Measurements from ENCODE around the gene TCF7. TPM values are rescaled to one million over a fixed set of nuclear protein-coding genes. Genes with fewer than 3 reads are reported as not detected.

Gene TCF7
- total RNA-seq: 1.3 and 1.6 TPM in 2 replicates

DNA sequence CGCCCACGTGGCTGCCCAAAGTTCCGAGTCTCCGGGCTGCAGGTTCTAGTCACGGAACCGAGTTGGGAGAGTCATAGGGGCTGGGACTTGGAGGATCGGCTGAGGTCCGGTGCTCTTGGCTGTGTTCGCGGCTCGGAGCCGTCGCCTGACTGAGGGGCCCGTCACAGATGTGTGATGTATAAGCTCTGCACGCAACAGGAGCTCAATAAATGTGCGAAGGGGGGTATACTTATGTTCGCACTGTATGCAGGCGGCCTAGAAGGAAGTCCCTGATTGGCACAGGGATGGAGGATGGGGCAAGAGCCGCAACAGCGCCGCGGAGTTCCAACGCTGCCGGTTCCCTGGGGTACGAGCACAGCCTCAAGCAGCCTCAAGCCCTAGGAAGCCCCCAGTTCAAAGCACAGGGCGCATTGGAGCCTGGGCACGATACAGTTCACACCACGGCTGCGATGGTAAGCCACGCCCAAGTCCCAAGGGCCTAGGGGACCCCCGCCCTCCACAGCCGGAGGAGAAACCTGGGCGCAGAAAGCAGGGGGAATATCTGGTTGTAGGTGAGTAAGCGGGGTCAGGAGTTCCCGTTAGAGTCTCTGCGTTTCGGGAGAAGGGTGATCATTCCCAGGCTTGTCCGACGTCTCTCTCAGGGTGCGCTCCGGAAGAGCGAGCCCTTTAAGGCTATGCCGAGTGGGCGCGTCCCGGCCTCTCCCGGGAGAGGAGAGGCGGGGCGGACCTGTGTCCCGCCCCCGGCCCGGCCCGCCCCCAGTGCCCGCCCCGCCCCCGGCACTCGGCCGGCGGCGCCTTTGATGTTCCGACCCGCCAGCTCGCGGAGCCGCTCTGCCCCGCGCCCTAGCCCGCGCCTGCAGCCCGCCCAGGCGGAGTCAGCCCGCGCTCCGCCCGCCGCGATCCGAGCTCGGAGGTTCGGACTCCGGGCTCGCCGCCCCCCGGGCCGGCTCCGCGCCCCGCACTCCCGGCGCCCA, at the start of gene TCF7:
Gene TCF7, plus strand, starts transcription at position 780 of the 974 bp plus-strand sequence. CDS start 226 bp downstream, outside the sequence.
- DNase-seq (ENCODE audit: extremely low read depth, low read depth, low spot score): no peak

DNA sequence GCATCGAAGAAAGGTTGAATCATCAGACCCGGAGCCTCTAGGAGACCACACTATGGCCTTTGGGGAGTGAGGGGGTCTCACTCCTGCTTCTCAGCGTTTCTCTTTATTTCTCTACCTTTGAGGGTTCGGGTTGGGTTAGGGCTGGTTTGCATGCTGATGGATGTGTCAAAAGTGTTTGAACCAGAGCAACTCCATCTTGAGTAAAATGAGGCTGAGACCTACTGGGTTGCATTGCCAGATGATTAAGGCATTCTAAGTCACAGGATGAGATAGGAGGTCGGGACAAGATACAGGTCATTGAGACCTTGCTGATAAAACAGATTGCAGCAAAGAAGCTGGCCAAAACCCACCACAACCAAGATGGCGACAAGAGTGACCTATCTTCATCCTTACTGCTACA, 44.9 kb upstream of the TCF7 start:
- no peak for DNase-seq (ENCODE audit: extremely low read depth, low read depth, low spot score)

GRCh38 chr5:134070725-134071613, 43.5 kb upstream of the TCF7 start:
- DNase-seq (ENCODE audit: extremely low read depth, low read depth, low spot score): no peak

DNA sequence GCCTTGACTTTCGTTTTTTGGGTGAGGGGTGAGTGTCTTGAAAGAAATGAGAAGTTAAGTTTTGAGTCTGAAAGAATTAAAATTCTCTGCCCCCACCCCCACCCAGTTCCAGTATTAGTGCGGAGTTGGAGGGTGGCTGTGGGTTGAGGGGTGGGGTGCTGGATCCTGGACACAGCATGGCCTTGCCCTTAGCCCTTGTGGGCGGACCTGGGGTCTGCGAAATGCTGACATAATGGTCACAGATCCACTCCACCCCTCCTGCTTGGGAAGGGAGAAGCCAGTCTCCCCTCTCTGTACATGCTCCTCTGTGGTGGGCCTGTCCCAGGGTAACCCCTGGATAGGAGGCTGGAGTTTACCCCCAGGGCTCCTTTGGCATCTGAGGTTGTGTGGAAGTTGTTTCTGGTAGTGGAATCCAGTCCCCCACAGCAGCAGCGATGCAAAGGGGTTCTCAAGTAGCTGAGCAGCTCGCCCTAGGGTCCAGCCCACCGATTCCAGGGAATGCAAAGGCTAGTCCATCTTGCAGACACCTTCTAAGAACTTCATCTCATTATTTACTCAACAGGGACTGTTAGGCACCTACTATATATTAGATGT, 42.8 kb upstream of the TCF7 start:
- DNase-seq (ENCODE audit: extremely low read depth, low read depth, low spot score): no peak

GRCh38 chr5:134072471-134073210, 41.8 kb upstream of the TCF7 start:
- DNase-seq (ENCODE audit: extremely low read depth, low read depth, low spot score): no peak

GRCh38 chr5:134073404-134073803, 41.1 kb upstream of the TCF7 start:
- DNase-seq (ENCODE audit: extremely low read depth, low read depth, low spot score): no peak

DNA sequence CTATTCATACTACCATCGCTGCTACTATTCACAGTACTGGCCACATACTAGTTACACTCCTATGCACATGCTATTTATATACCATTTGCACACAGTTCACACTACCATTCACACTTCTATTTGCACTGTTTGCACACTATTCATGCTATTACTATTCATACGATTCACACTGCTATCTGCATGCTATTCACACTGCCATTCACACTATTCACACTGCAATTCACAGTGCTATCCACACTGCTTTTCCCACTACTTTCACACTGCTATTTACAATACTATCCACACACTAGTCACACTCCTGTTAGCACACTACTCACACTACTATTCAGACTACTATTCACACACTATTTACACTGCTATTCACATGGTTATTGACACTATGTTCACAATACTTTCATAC, 39.4 kb upstream of the TCF7 start:
- no peak for DNase-seq (ENCODE audit: extremely low read depth, low read depth, low spot score)

- no peak for DNase-seq (ENCODE audit: extremely low read depth, low read depth, low spot score)
These were observed 36.4 kb upstream of the TCF7 start for GRCh38 chr5:134077926-134078580.

DNA sequence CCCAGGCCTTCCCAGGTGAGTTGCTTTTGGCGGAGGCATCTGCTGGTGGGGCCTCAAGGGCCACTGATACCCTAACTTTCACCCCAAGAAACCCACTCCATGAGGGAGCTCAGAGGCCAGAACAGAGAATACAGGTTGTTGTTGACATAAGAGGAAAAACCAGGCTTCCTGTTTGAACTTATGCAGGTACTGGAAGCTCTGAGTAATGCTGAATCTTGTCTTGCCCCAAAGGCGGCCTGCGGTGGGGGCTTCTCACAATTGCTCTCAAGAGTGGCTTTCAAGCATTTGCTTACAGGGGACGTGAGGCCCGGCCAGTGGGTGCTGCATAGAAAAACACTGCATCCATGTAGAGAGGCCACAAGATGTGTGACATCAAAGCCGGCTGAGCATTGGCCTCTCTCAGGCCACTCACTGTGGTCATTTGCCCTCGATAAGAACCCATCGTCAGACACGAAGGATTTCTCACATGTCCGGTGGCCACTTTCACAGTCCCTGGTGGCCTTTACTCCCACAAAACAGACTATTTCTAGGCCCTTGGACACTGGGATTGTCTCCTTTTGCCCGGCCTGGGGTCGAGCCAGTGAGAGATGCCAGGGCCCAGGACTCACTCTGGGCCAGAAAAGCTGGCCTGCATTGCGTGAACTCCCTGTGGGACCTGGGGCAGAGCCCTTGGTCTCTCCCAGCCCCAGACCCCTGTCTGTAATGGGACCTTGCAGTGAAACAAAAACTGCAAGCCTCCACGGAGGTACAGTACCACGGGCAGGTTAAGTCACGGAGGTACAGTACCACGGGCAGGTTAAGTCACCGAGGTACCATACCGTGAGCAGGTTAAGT, 34.5 kb upstream of the TCF7 start:
- DNase-seq (ENCODE audit: extremely low read depth, low read depth, low spot score): no peak

DNA sequence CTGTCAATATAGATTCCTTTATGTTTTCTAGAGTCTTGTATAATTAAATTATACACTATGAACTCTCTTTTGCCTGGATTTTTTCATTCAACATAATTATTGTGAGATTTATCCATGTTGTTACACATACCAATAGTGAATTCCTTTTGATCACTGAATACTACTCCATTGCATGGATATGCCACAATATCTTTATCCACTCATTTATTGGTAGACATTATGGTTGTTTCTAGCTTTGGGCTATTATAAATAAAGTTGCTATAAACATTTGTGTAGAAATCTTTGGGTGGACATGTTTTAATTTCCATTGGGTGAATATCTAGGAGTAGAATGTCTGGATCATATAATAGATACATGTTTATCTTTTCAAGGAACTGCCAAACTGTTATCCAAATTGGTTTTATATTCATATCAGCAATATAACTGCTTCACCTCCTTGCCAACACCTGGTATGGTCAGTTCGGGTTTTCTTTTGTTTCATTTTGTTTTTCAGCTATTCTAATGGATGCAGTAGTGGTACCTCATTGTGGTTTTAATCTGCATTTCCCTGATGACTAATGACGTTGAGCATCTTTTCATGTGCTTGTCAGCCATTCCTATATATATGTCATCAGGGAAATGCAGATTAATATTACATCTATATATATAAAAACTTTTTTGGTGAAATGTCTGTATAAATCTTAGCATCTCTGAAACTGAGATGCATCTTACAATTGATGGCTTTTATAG, 32.1 kb upstream of the TCF7 start:
- DNase-seq (ENCODE audit: extremely low read depth, low read depth, low spot score): no peak

GRCh38 chr5:134083517-134083916, 31.0 kb upstream of the TCF7 start:
- no peak for DNase-seq (ENCODE audit: extremely low read depth, low read depth, low spot score)

DNA sequence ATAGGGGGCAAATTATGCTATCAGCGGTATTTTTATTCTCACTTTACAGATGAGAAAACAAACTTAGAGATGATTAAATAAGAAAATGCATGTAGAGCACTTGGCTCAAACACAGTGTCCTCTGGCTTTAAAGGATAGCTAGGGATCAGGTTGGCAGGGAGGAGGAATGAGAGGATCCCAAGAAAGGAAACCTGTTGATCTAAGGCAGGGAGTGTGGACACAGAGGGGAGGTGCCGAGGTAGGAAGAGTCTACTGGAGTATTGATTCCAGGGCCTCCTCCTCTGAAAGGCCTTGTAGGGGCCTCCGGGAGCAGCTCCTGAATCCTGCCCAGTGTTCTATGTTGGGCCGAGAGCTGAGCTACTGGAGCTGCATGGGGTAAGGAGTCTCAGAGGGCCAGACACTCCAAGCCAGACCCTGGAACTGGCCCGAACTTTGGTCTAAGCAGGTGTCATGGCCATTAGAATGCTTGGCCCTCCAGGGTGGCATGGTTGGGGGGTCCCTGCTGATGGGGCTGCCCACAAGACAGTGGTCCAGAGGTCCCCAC, 30.4 kb upstream of the TCF7 start:
- no peak for DNase-seq (ENCODE audit: extremely low read depth, low read depth, low spot score)

DNA sequence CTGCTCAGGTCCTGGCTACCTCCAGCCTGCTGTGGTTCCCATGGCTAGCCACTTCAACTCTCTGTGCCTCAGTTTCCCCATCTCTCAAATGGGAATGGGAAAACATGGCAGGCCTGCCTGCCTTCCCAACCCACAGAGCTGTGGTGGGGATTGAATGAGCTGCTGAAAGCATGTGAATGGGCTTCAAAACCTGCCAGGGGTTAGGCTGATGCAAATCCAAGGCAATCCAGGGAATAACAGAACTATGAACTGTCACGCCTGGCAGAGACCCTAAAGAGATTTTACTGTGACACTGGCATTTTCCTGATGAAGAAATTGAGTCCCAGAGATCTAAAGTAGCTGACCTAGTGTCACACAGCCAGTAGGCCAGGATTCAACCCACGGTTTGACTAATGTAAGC, 29.9 kb upstream of the TCF7 start:
- DNase-seq (ENCODE audit: extremely low read depth, low read depth, low spot score): no peak

DNA sequence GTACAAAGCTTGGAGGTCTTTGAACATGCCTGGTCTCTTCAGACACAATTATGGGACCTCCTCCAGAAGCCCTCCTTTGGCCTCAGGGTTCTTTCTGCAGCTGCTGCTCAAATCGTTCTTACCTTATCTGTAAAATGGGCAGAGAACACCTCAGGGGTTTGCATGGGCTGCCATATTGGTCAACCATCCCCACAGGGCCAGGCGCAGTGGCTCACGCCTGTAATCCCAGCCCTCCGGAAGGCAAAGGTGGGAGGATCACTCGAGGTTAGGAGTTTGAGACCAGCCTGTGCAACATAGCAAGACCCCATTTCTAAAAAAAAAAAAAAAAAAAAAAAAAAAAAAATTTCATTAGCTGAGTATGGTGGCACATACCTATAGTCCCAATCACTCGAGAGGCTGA, 29.1 kb upstream of the TCF7 start:
- DNase-seq (ENCODE audit: extremely low read depth, low read depth, low spot score): no peak

GRCh38 chr5:134086225-134086942, 28.1 kb upstream of the TCF7 start:
- DNase-seq (ENCODE audit: extremely low read depth, low read depth, low spot score): no peak

GRCh38 chr5:134086943-134087305, 27.6 kb upstream of the TCF7 start:
- no peak for DNase-seq (ENCODE audit: extremely low read depth, low read depth, low spot score)

- no peak for DNase-seq (ENCODE audit: extremely low read depth, low read depth, low spot score)
These were observed 26.2 kb upstream of the TCF7 start for GRCh38 chr5:134088291-134088690.

All from glomerular endothelial cell (primary cell).